HEK293T (cell line): Measurements from ENCODE around the gene MGAT4A.

Source experiments
- CTCF ChIA-PET: fragments of 350-600 bp; formaldehyde crosslinking; extraction: SDS; loops from one replicate; lab custom pipeline; 2021; ENCODE audit warnings: antibody characterized with exemption, inconsistent platforms; lab: Yijun Ruan, JAX
- POLR2A ChIA-PET: fragments of 350-600 bp; formaldehyde crosslinking; extraction: SDS; loops from one replicate; lab custom pipeline; 2020; ENCODE audit warnings: antibody characterized with exemption, inconsistent platforms; lab: Yijun Ruan, JAX
- DNase-seq: peaks from one replicate; pipeline ENCODE4 v3.0.0; 2012; ENCODE audit warnings: mixed read lengths; ENCODE audit errors: extremely low spot score
- ARNT ChIP-seq: fragments of 450-650 bp; IDR thresholded peaks from 2 replicates; pipeline ENCODE4 v1.6.1; 2017; ENCODE audit warnings: mild to moderate bottlenecking
- BHLHE40 ChIP-seq: fragments of 450-650 bp; IDR thresholded peaks from 2 replicates; pipeline ENCODE4 v1.6.1; 2016; ENCODE audit warnings: mild to moderate bottlenecking, moderate library complexity, borderline replicate concordance
- CTBP1 ChIP-seq: fragments of 450-650 bp; IDR thresholded peaks from 2 replicates; pipeline ENCODE4 v1.6.1; 2016; ENCODE audit warnings: borderline replicate concordance
- ELF4 ChIP-seq: fragments of 450-650 bp; IDR thresholded peaks from 2 replicates; pipeline ENCODE4 v1.6.1; 2017; ENCODE audit warnings: antibody characterized with exemption
- FOXA1 ChIP-seq: fragments of 450-650 bp; IDR thresholded peaks from 2 replicates; pipeline ENCODE4 v1.6.1; 2016; ENCODE audit warnings: mild to moderate bottlenecking
- FOXK2 ChIP-seq: fragments of 450-650 bp; IDR thresholded peaks from 2 replicates; pipeline ENCODE4 v1.6.1; 2016; ENCODE audit warnings: mild to moderate bottlenecking
- FOXM1 ChIP-seq: fragments of 450-650 bp; IDR thresholded peaks from 2 replicates; pipeline ENCODE4 v1.6.1; 2017; ENCODE audit warnings: mild to moderate bottlenecking, borderline replicate concordance
- HDGF ChIP-seq: fragments of 450-650 bp; IDR thresholded peaks from 2 replicates; pipeline ENCODE4 v1.6.1; 2017; ENCODE audit warnings: antibody characterized with exemption, borderline replicate concordance
- L3MBTL2 ChIP-seq: fragments of 450-650 bp; conservative IDR thresholded peaks from 2 replicates; pipeline ENCODE4 v1.6.1; 2016; ENCODE audit warnings: mild to moderate bottlenecking
- LEF1 ChIP-seq: fragments of 450-650 bp; IDR thresholded peaks from 2 replicates; pipeline ENCODE4 v1.6.1; 2017; ENCODE audit warnings: mild to moderate bottlenecking, borderline replicate concordance
- NFRKB ChIP-seq: fragments of 450-650 bp; IDR thresholded peaks from 2 replicates; pipeline ENCODE4 v1.6.1; 2016; ENCODE audit warnings: mild to moderate bottlenecking, moderate library complexity
- PKNOX1 ChIP-seq: fragments of 450-650 bp; IDR thresholded peaks from 2 replicates; pipeline ENCODE4 v1.6.1; 2016
- SP1 ChIP-seq: fragments of 450-650 bp; IDR thresholded peaks from 2 replicates; pipeline ENCODE4 v1.6.1; 2017
- SUZ12 ChIP-seq: fragments of 450-650 bp; IDR thresholded peaks from 2 replicates; pipeline ENCODE4 v1.6.1; 2016; ENCODE audit warnings: mild to moderate bottlenecking
- TARDBP ChIP-seq: fragments of 450-650 bp; IDR thresholded peaks from 2 replicates; pipeline ENCODE4 v1.6.1; 2016
- ZNF384 ChIP-seq: fragments of 450-650 bp; IDR thresholded peaks from 2 replicates; pipeline ENCODE4 v1.6.1; 2016

Gene MGAT4A

GRCh38 chr2:98708396-98709186 is 22.3 kb downstream of the MGAT4A start:
- POLR2A ChIA-PET: interaction anchor here (1.1 kb wide), 1 partner anchor 22 kb away, joined by 3 read pairs; no protein-coding TSS in a partner anchor
- CTCF ChIA-PET: interaction anchor here (0.6 kb wide), 1 partner anchor 129 kb away, joined by 4 read pairs; no protein-coding TSS in a partner anchor
- no peak for DNase-seq
- TF ChIP-seq ZNF384 (no peak), BHLHE40 (no peak), NFRKB (no peak), HDGF (no peak), LEF1 (no peak), SP1 (no peak), ARNT (no peak), FOXA1 (no peak), FOXM1 (no peak), TARDBP (no peak), CTBP1 (no peak), ELF4 (no peak), L3MBTL2 (no peak), PKNOX1 (no peak), FOXK2 (no peak), SUZ12 (no peak)

- TF ChIP-seq BHLHE40 (no peak), CTBP1 (no peak), FOXA1 (no peak), LEF1 (no peak), ARNT (no peak), NFRKB (no peak), L3MBTL2 (no peak), FOXK2 (no peak), SUZ12 (no peak), ZNF384 (no peak), ELF4 (no peak)
- no peak for DNase-seq
- ChIA-PET POLR2A (no interaction called here), CTCF (no interaction called here)
Measured at GRCh38 chr2:98706591-98706990, 24.3 kb downstream of the MGAT4A start.

GRCh38 chr2:98705333-98705617 is 25.7 kb downstream of the MGAT4A start:
- CTCF ChIA-PET: no interaction called here
- no peak for DNase-seq
- POLR2A ChIA-PET: no interaction called here
- TF ChIP-seq SUZ12: no peak
- no peak for TF ChIP-seq FOXK2
- TF ChIP-seq ZNF384: no peak
- TF ChIP-seq L3MBTL2: no peak
- no peak for TF ChIP-seq LEF1
- no peak for TF ChIP-seq HDGF
- TF ChIP-seq BHLHE40: no peak
- TF ChIP-seq FOXM1: no peak
- no peak for TF ChIP-seq PKNOX1
- TF ChIP-seq FOXA1: no peak
- no peak for TF ChIP-seq ARNT
- no peak for TF ChIP-seq SP1
- TF ChIP-seq CTBP1: no peak
- no peak for TF ChIP-seq ELF4
- TF ChIP-seq TARDBP: no peak
- TF ChIP-seq NFRKB: no peak

- DNase-seq: no peak
- POLR2A ChIA-PET: no interaction called here
- CTCF ChIA-PET: no interaction called here
- no peak for TF ChIP-seq ELF4
- TF ChIP-seq BHLHE40: no peak
- TF ChIP-seq ZNF384: no peak
- no peak for TF ChIP-seq SUZ12
- TF ChIP-seq LEF1: no peak
- no peak for TF ChIP-seq L3MBTL2
- TF ChIP-seq NFRKB: no peak
- TF ChIP-seq SP1: no peak
- TF ChIP-seq FOXK2: no peak
- no peak for TF ChIP-seq FOXA1
- no peak for TF ChIP-seq FOXM1
Measured at GRCh38 chr2:98704499-98705332, 26.2 kb downstream of the MGAT4A start.

- ChIA-PET CTCF (no interaction called here), POLR2A (no interaction called here)
- DNase-seq: no peak
- TF ChIP-seq SUZ12: no peak
- TF ChIP-seq BHLHE40: no peak
- no peak for TF ChIP-seq HDGF
- TF ChIP-seq FOXM1: no peak
- TF ChIP-seq FOXA1: no peak
- TF ChIP-seq SP1: no peak
- no peak for TF ChIP-seq CTBP1
- no peak for TF ChIP-seq NFRKB
- TF ChIP-seq LEF1: no peak
- TF ChIP-seq ELF4: no peak
- no peak for TF ChIP-seq ZNF384
Measured at GRCh38 chr2:98703738-98704137, 27.2 kb downstream of the MGAT4A start.

- ChIA-PET CTCF (no interaction called here), POLR2A (no interaction called here)
- no peak for TF ChIP-seq NFRKB
- no peak for TF ChIP-seq FOXK2
- TF ChIP-seq ZNF384: no peak
- no peak for TF ChIP-seq LEF1
- no peak for TF ChIP-seq FOXA1
- TF ChIP-seq CTBP1: no peak
- no peak for TF ChIP-seq BHLHE40
- TF ChIP-seq PKNOX1: no peak
- no peak for TF ChIP-seq HDGF
- no peak for TF ChIP-seq FOXM1
- no peak for TF ChIP-seq ELF4
- TF ChIP-seq L3MBTL2: no peak
- no peak for TF ChIP-seq TARDBP
- no peak for TF ChIP-seq SUZ12
- no peak for TF ChIP-seq ARNT
- no peak for TF ChIP-seq SP1
- no peak for DNase-seq
Measured at GRCh38 chr2:98702858-98703620, 27.9 kb downstream of the MGAT4A start.
